CD4-positive, alpha-beta T cell (primary cell): Measurements from ENCODE around the gene CDH4. TPM values are rescaled to one million over a fixed set of nuclear protein-coding genes. Genes with fewer than 3 reads are reported as not detected.

Experiments used
- ATAC-seq: fragments of 200-7000 bp; cut with Tn5 transposase; one replicate; pipeline ENCODE4 v1.10.0; 2022; ENCODE audit warnings: mild to moderate bottlenecking; ENCODE audit not compliant: poor library complexity
- CTCF ChIA-PET: fragments of 350-600 bp; sonication (Branson Sonifier 250); formaldehyde crosslinking; loops from one replicate; lab custom pipeline; 2021; ENCODE audit warnings: antibody characterized with exemption, inconsistent platforms; lab: Charles Lee
- POLR2A ChIA-PET: fragments of 350-600 bp; sonication (Branson Sonifier 250); formaldehyde crosslinking; loops from one replicate; lab custom pipeline; 2021; ENCODE audit warnings: antibody characterized with exemption, inconsistent platforms; lab: Charles Lee
- DNase-seq, 14 experiments: peaks; one replicate each; pipeline ENCODE4 v3.0.0-alpha.2; 2013 to 2020; ENCODE audit warnings: mixed read lengths in 2 of 14
- H3K27ac ChIP-seq, 2 donors: one replicate each; pipeline versions ENCODE4 v1.5.1 to v1.7.0; 2013; ENCODE audit warnings: low read length in 2 of 2, low read depth in 1 of 2, mild to moderate bottlenecking in 1 of 2
- H3K27me3 ChIP-seq, 2 experiments: 1 replicate in 1 of 2; 2 replicates in 1 of 2; pipeline versions ENCODE4 v1.6.1 to v1.7.0; 2013; ENCODE audit warnings: low read length in 2 of 2, control low read depth in 1 of 2, mild to moderate bottlenecking in 1 of 2, moderate library complexity in 1 of 2; ENCODE audit not compliant: insufficient read depth in 2 of 2, control insufficient read depth in 1 of 2
- H3K36me3 ChIP-seq: one replicate; pipeline ENCODE4 v1.6.1; 2013; ENCODE audit warnings: low read length, control low read depth; ENCODE audit not compliant: insufficient read depth
- H3K4me1 ChIP-seq: one replicate; pipeline ENCODE4 v1.6.1; 2013; ENCODE audit warnings: low read length, control low read depth; ENCODE audit not compliant: insufficient read depth
- H3K4me3 ChIP-seq: one replicate; pipeline ENCODE4 v1.5.1; 2013; ENCODE audit warnings: mild to moderate bottlenecking, low read length, moderate library complexity
- H3K9me3 ChIP-seq, 2 experiments: 1 replicate in 1 of 2; 2 replicates in 1 of 2; pipeline versions ENCODE4 v1.6.1 to v1.7.0; 2013; ENCODE audit warnings: low read length in 2 of 2, mild to moderate bottlenecking in 2 of 2, control low read depth in 1 of 2, moderate library complexity in 1 of 2; ENCODE audit not compliant: control insufficient read depth in 1 of 2, insufficient read depth in 1 of 2
- H3K27ac Mint-ChIP-seq: one replicate; pipeline ENCODE4 v1.8.0; 2020; ENCODE audit warnings: mixed read lengths
- H3K27me3 Mint-ChIP-seq: one replicate; pipeline ENCODE4 v1.8.0; 2021; ENCODE audit warnings: mixed read lengths
- H3K36me3 Mint-ChIP-seq: one replicate; pipeline ENCODE4 v1.8.0; 2021; ENCODE audit warnings: low read depth, mixed read lengths
- H3K4me1 Mint-ChIP-seq: one replicate; pipeline ENCODE4 v1.8.0; 2021; ENCODE audit warnings: low read depth, mixed read lengths
- H3K4me3 Mint-ChIP-seq: one replicate; pipeline ENCODE4 v1.8.0; 2020; ENCODE audit warnings: mild to moderate bottlenecking, mixed read lengths
- H3K9me3 Mint-ChIP-seq: one replicate; pipeline ENCODE4 v1.8.0; 2020; ENCODE audit warnings: mixed read lengths
- CTCF ChIP-seq: fragments of 200-600 bp; IDR thresholded peaks from one replicate; pipeline ENCODE4 v1.8.0; 2022; ENCODE audit warnings: antibody characterized with exemption, mild to moderate bottlenecking
- intact Hi-C, 2 experiments: fragments of 100-400 bp; cut with DNase I in 1 of 2; cut with micrococcal nuclease in 1 of 2; formaldehyde crosslinking; loops; one replicate each; pipeline versions ENCODE4 v1.15.1 to v1.9.0; 2023 to 2025; cut with DNase I, micrococcal nuclease
- total RNA-seq, 174 experiments: library from RNA in 2 of 174; stranded (reverse) in 2 of 174; gene quantifications; one replicate each; pipeline ENCODE4 v1.2.3 and lab custom pipeline; 2021 to 2026

Gene CDH4
- total RNA-seq, 2 experiments from 2014 or later = 0.11 TPM

DNA sequence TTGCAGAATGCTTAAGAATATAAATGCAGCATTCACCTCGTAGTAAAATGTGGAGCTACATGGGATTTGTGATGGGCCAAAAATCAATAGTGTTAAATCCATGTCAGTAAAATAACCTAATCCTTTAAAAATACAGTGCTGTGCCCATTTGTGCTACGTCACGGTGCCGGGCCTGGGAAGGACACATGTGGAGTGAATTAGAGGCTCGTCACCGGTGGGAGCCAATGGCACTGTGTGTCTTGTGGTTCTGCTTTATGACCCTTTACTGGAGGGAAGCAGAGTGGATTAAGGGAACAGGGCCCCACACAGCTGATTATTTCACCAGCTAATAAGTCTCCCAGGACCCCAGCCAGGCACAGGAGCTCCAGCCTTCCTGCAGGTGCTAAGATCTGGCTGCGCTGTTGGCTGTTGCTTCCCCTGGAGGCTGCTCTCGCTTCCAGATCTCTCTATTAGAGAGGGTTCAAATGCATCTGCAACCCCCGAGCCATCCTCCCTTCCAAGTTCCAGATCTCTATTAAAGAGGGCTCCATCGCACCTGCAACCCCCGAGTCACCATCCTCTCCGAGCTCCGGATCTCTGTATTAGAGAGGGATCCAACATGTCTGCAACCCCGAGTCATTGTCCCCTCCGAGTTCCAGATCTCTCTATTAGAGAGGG lies 405.8 kb downstream of the CDH4 start:
- ATAC-seq (no peak), DNase-seq (no peak)
- Mint-ChIP-seq H3K9me3 (no peaks in the 10 kb centered on the region), H3K4me1 (no peaks in the 10 kb centered on the region), H3K27me3 (no peaks in the 10 kb centered on the region), H3K36me3 (no peaks in the 10 kb centered on the region), H3K27ac (no peak overlapping the region), H3K4me3 (no peak overlapping the region)
- intact Hi-C loops = no loop called here
- ChIA-PET CTCF (no interaction called here), POLR2A (no interaction called here)
- no peak overlapping the region for H3K27ac ChIP-seq
- no peak for TF ChIP-seq CTCF
- H3K9me3 ChIP-seq = peaks cover 0 to 26% of the 10 kb centered on the region in 2 experiments
- H3K36me3 ChIP-seq = no peaks in the 10 kb centered on the region
- no peaks in the 10 kb centered on the region for H3K4me1 ChIP-seq
- H3K27me3 ChIP-seq = no peaks in the 10 kb centered on the region
- no peak overlapping the region for H3K4me3 ChIP-seq

DNA sequence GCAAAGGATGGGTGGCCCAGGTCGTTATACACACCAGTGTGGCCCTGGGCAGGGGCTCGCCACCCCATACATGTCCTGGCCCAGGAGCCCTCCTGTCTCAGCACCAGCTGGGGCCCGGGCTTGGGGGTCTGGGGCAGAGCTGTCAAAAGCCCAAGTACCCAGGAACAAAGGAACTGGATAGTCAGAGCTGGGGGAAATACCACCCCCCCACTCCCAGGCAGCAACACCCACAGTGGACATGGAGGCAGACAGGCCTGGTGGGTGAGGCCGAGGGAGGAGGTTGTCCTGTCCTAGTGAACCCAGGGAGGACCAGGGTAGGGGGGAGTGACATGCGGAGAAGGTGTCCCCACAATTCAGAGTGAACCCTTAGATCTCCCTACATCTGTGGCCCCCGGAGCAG lies 406.5 kb downstream of the CDH4 start:
- Mint-ChIP-seq H3K4me3 (no peak overlapping the region), H3K27ac (no peak overlapping the region), H3K4me1 (no peaks in the 10 kb centered on the region), H3K27me3 (no peaks in the 10 kb centered on the region), H3K36me3 (no peaks in the 10 kb centered on the region), H3K9me3 (no peaks in the 10 kb centered on the region)
- POLR2A ChIA-PET = no interaction called here
- Histone ChIP-seq H3K27ac (no peak overlapping the region), H3K4me1 (no peaks in the 10 kb centered on the region), H3K36me3 (no peaks in the 10 kb centered on the region), H3K4me3 (no peak overlapping the region), H3K27me3 (no peaks in the 10 kb centered on the region), H3K9me3 (peaks cover 0 to 30% of the 10 kb centered on the region in 2 experiments)
- no peak for TF ChIP-seq CTCF
- intact Hi-C loops = no loop called here
- no peak for DNase-seq
- ATAC-seq = no peak
- CTCF ChIA-PET = interaction anchor here (0.6 kb wide), 1 partner anchor 1530 kb away, joined by 3 read pairs; no protein-coding TSS in a partner anchor

GRCh38 chr20:61659246-61659993 lies 407.4 kb downstream of the CDH4 start:
- H3K27me3 ChIP-seq = no peaks in the 10 kb centered on the region
- no peak overlapping the region for H3K27ac ChIP-seq
- ATAC-seq = no peak
- H3K36me3 ChIP-seq = no peaks in the 10 kb centered on the region
- H3K9me3 Mint-ChIP-seq = no peaks in the 10 kb centered on the region
- no peak for DNase-seq
- CTCF ChIA-PET = no interaction called here
- H3K4me3 ChIP-seq = no peak overlapping the region
- TF ChIP-seq CTCF = no peak
- no peaks in the 10 kb centered on the region for H3K27me3 Mint-ChIP-seq
- intact Hi-C loops = no loop called here
- no peaks in the 10 kb centered on the region for H3K4me1 ChIP-seq
- no peak overlapping the region for H3K27ac Mint-ChIP-seq
- H3K4me3 Mint-ChIP-seq = no peak overlapping the region
- H3K9me3 ChIP-seq = peaks cover 0 to 30% of the 10 kb centered on the region in 2 experiments
- H3K4me1 Mint-ChIP-seq = no peaks in the 10 kb centered on the region
- no peaks in the 10 kb centered on the region for H3K36me3 Mint-ChIP-seq
- POLR2A ChIA-PET = no interaction called here
